Smooth muscle cell (in vitro differentiated cells): ENCODE measurements around the gene DIS3L2. TPM values are rescaled to one million over a fixed set of nuclear protein-coding genes. Genes with fewer than 3 reads are reported as not detected.

ENCODE experiments used
- DNase-seq: peaks from one replicate; lab custom pipeline; 2025; ENCODE audit not compliant: unreplicated experiment; lab: John Stamatoyannopoulos, UW
- H2AFZ ChIP-seq: fragments of 200-600 bp; sonication (generic); 2 replicates; pipeline ENCODE4 v1.6.0; 2016; ENCODE audit warnings: antibody characterized with exemption, low read depth, mild to moderate bottlenecking
- H3F3A ChIP-seq: fragments of 200-600 bp; sonication (generic); 2 replicates; pipeline ENCODE4 v1.6.0; 2017; ENCODE audit warnings: antibody characterized with exemption, low read depth
- H3K27ac ChIP-seq: fragments of 200-600 bp; sonication (generic); 2 replicates; pipeline ENCODE4 v1.5.1; 2016; ENCODE audit warnings: low read depth, mild to moderate bottlenecking
- H3K27me3 ChIP-seq: fragments of 200-600 bp; sonication (generic); 2 replicates; pipeline ENCODE4 v1.6.1; 2016; ENCODE audit warnings: low read depth, mild to moderate bottlenecking
- H3K36me3 ChIP-seq: fragments of 200-600 bp; sonication (generic); 2 replicates; pipeline ENCODE4 v1.5.1; 2016; ENCODE audit warnings: low read depth
- H3K4me1 ChIP-seq: fragments of 200-600 bp; sonication (generic); 2 replicates; pipeline ENCODE4 v1.5.1; 2016; ENCODE audit warnings: low read depth
- H3K4me2 ChIP-seq: fragments of 200-600 bp; sonication (generic); 2 replicates; pipeline ENCODE4 v1.6.0; 2016; ENCODE audit warnings: mild to moderate bottlenecking
- H3K4me3 ChIP-seq: fragments of 200-600 bp; sonication (generic); 2 replicates; pipeline ENCODE4 v1.5.1; 2016; ENCODE audit warnings: mild to moderate bottlenecking
- H3K79me2 ChIP-seq: fragments of 200-600 bp; sonication (generic); 2 replicates; pipeline ENCODE4 v1.6.0; 2016; ENCODE audit warnings: low read depth, mild to moderate bottlenecking
- H3K9ac ChIP-seq: fragments of 200-600 bp; sonication (generic); 2 replicates; pipeline ENCODE4 v1.6.0; 2016; ENCODE audit warnings: low read depth
- H3K9me3 ChIP-seq: fragments of 200-600 bp; sonication (generic); replicated peaks from 2 replicates; pipeline ENCODE4 v1.5.1; 2016; ENCODE audit warnings: low read depth
- H4K20me1 ChIP-seq: fragments of 200-600 bp; sonication (generic); 2 replicates; pipeline ENCODE4 v1.6.0; 2016; ENCODE audit warnings: low read depth
- CTCF ChIP-seq: fragments of 200-600 bp; sonication (generic); IDR thresholded peaks from 2 replicates; pipeline ENCODE4 v1.5.1; 2017; ENCODE audit warnings: borderline replicate concordance, mild to moderate bottlenecking, antibody characterized with exemption; ENCODE audit not compliant: insufficient read depth, poor library complexity, severe bottlenecking
- WGBS: methylation state at CpG from one replicate; pipeline ENCODE4 v1.1.7; 2016; ENCODE audit warnings: low lambda C conversion rate; 5-methylcytosine and 5-hydroxymethylcytosine counted together
- polyA plus RNA-seq: library from polyadenylated mRNA; unstranded; fragments of >200 nt; fragmentation: Nextera tagmentation; extraction: Ambion mirVana; gene quantifications from 2 replicates; pipeline ENCODE4 v1.2.1, GENCODE V29; 2016
- total RNA-seq: library from RNA; depleted of rRNA; stranded (reverse); fragments of >200 nt; gene quantifications from 2 replicates; pipeline ENCODE4 v1.2.3, GENCODE V29; 2014

The DIS3L2 gene
- total and polyA plus RNA-seq, 2 experiments from 2014 or later: 11.4 to 25.2 TPM

GRCh38 chr2:232085826-232086425 is 124.4 kb downstream of the DIS3L2 start:
- Histone ChIP-seq H3K9me3 (peaks cover 4% of the 10 kb centered on the region), H3K9ac (no peak overlapping the region), H3K4me2 (no peak overlapping the region), H3K36me3 (no peaks in the 10 kb centered on the region), H3K27ac (no peak overlapping the region), H3F3A (no peaks in the 10 kb centered on the region), H3K79me2 (no peaks in the 10 kb centered on the region), H3K4me3 (no peak overlapping the region), H3K4me1 (no peaks in the 10 kb centered on the region), H2AFZ (no peak overlapping the region), H3K27me3 (no peaks in the 10 kb centered on the region), H4K20me1 (peaks cover 7% of the 10 kb centered on the region)
- WGBS: 95% methylated on average over 16 of the region's 16 CpGs
- TF ChIP-seq CTCF: no peak
- DNase-seq: no peak

GRCh38 chr2:232088771-232089170 is 127.3 kb downstream of the DIS3L2 start:
- Histone ChIP-seq H3K27me3 (no peaks in the 10 kb centered on the region), H3K9ac (no peak overlapping the region), H3K4me3 (no peak overlapping the region), H3K27ac (no peak overlapping the region), H3K36me3 (no peaks in the 10 kb centered on the region), H3K4me1 (no peaks in the 10 kb centered on the region), H2AFZ (no peak overlapping the region), H4K20me1 (peaks cover 10% of the 10 kb centered on the region), H3K4me2 (no peak overlapping the region), H3K79me2 (no peaks in the 10 kb centered on the region), H3K9me3 (no peaks in the 10 kb centered on the region), H3F3A (no peaks in the 10 kb centered on the region)
- TF ChIP-seq CTCF: no peak
- 79% methylated on average over 5 of the region's 5 CpGs for WGBS
- DNase-seq: no peak

- Histone ChIP-seq H3K27me3 (no peaks in the 10 kb centered on the region), H3K4me3 (no peak overlapping the region), H3K9me3 (peaks cover 5% of the 10 kb centered on the region), H3K27ac (no peak overlapping the region), H3K79me2 (no peaks in the 10 kb centered on the region), H3K4me1 (no peaks in the 10 kb centered on the region), H3K9ac (no peak overlapping the region), H3F3A (no peaks in the 10 kb centered on the region), H3K4me2 (no peak overlapping the region), H2AFZ (no peak overlapping the region), H4K20me1 (peaks cover 5% of the 10 kb centered on the region), H3K36me3 (no peaks in the 10 kb centered on the region)
- no peak for DNase-seq
- 97% methylated on average over 3 of the region's 3 CpGs for WGBS
- no peak for TF ChIP-seq CTCF
Measured at GRCh38 chr2:232094201-232094600, 132.7 kb downstream of the DIS3L2 start.

- Histone ChIP-seq H3K9ac (no peak overlapping the region), H2AFZ (no peak overlapping the region), H3F3A (no peaks in the 10 kb centered on the region), H3K9me3 (peaks cover 5% of the 10 kb centered on the region), H3K4me2 (no peak overlapping the region), H3K36me3 (no peaks in the 10 kb centered on the region), H3K79me2 (no peaks in the 10 kb centered on the region), H3K27me3 (no peaks in the 10 kb centered on the region), H3K27ac (no peak overlapping the region), H3K4me3 (no peak overlapping the region), H3K4me1 (no peaks in the 10 kb centered on the region), H4K20me1 (peaks cover 5% of the 10 kb centered on the region)
- no peak for TF ChIP-seq CTCF
- DNase-seq: no peak
Measured at GRCh38 chr2:232094883-232095282, 133.4 kb downstream of the DIS3L2 start.
